Heart left ventricle (tissue), 13 donors: Measurements from ENCODE around the gene CRCP.

Experiments
- CTCF ChIP-seq, 12 donors: fragments of 200-600 bp; sonication (generic) in 4 of 12; IDR thresholded peaks; one replicate each; pipeline versions ENCODE4 v1.5.0 to v1.8.0; 2018 to 2022; ENCODE audit warnings: antibody characterized with exemption in 12 of 12, mild to moderate bottlenecking in 5 of 12
- POLR2A ChIP-seq, 2 donors: fragments of 450-650 bp; IDR thresholded peaks; one replicate each; pipeline ENCODE4 v1.6.1; 2017; ENCODE audit warnings: antibody characterized with exemption in 2 of 2, mild to moderate bottlenecking in 2 of 2, moderate library complexity in 2 of 2
- donor health status: ischemic (EF 13 %, LVEDD 7.1; RV severe dilation, severe dysfunction).
- donor health status: DM: no; HTN: yes; CAD: no.
- donor health status: DM: no; HTN: no; CAD: no.
- donor health status: ischemic (EF 25% LVEDD 6.9; RV normal size, moderate dysfunction).
- donor health status: ischemic (EF 25% LVEDD 5.7; RV mildly dilated, moderate dysfunction).
- donor health status: ischemic (EF 35%, LVEDD 5.7; RV mildly dilated, moderate dysfunction).
- donor health status: nonischemic (EF 11% LVEDD 7.7; RV severe dilation, severe dysfunction).
- donor health status: DM: yes; HTN: yes; CAD: no.
- donor health status: PGD.
- donor health status: ischemic (EF 29% LVEDD 5.4; RV normal size, mild dysfunction).
- donor health status: nonischemic (EF 23%, LVEDD 6.1; RV moderate dilation, normal function).

- TF ChIP-seq POLR2A (IDR thresholded peaks at IDR 0.05) (no peak), CTCF (IDR thresholded peaks at IDR 0.05) (no peak)
Measured at GRCh38 chr7:66189695-66190503, 75.3 kb downstream of the CRCP start.
